Measurements from ENCODE around the gene ZNF831. TPM values are rescaled to one million over a fixed set of nuclear protein-coding genes. Genes with fewer than 3 reads are reported as not detected.

The ZNF831 gene
- total RNA-seq, 1 experiment from 2014 or later = 0.15 TPM

- Histone ChIP-seq H3K9me2 (ENCODE audit: insufficient read depth) (no peaks in the 10 kb centered on the region), H3K9me3 (ENCODE audit: control insufficient read depth in 1 of 2, insufficient read depth in 1 of 2, low read depth in 1 of 2, low read length in 2 of 2) (no peaks in the 10 kb centered on the region), H3K27me3 (ENCODE audit: insufficient read depth, low read length) (peaks cover 42% of the 10 kb centered on the region), H4K20me1 (ENCODE audit: insufficient read depth) (no peaks in the 10 kb centered on the region), H3K79me2 (ENCODE audit: insufficient read depth, low read length) (no peaks in the 10 kb centered on the region), H3K27ac (ENCODE audit: low read depth, low read length) (no peak overlapping the region), H3K36me3 (ENCODE audit: control insufficient read depth in 1 of 2, insufficient read depth in 2 of 2, low read length in 2 of 2) (no peaks in the 10 kb centered on the region), H3K4me3 (replicated peaks in 1 of 2; ENCODE audit: low read depth in 1 of 2, low read length in 2 of 2) (no peak overlapping the region), H3K9ac (ENCODE audit: low read length) (no peak overlapping the region), H2AFZ (ENCODE audit: low read depth, low read length, poor library complexity, severe bottlenecking) (no peak overlapping the region), H3K4me1 (ENCODE audit: control insufficient read depth in 1 of 2, insufficient read depth in 2 of 2, low read length in 2 of 2) (no peaks in the 10 kb centered on the region), H3K4me2 (ENCODE audit: low read length) (no peak overlapping the region)
- ChIA-PET RAD21 (ENCODE audit: low non-redundant PET in 1 of 2, low total read pairs in 2 of 2, uncharacterized antibody in 2 of 2, unreplicated experiment in 2 of 2) (no interaction called here), POLR2A (no interaction called here), CTCF (no interaction called here)
- ATAC-seq = no peak
- no peak for DNase-seq (ENCODE audit: low read depth, low spot score)
- no TSS peak for BruUV-seq (replicated peaks)
- intact Hi-C loops (cut with micrococcal nuclease) = no loop called here
- TF ChIP-seq JUND (IDR thresholded peaks at IDR 0.05) (no peak), SP1 (IDR thresholded peaks at IDR 0.05; ENCODE audit: low read depth) (no peak), YY1 (IDR thresholded peaks at IDR 0.05; ENCODE audit: extremely low read depth, insufficient replicate concordance, low read depth, low read length) (no peak), ZNF274 (IDR thresholded peaks at IDR 0.05; ENCODE audit: low read depth, low read length) (no peak), ZFX (IDR thresholded peaks at IDR 0.05) (no peak), RAD21 (IDR thresholded peaks at IDR 0.05; ENCODE audit: low read depth) (no peak), TCF7L2 (IDR thresholded peaks at IDR 0.05; ENCODE audit: borderline replicate concordance, extremely low read depth, insufficient read depth, insufficient read length) (no peak), CBX3 (IDR thresholded peaks at IDR 0.05; ENCODE audit: low read depth) (no peak), EZH2phosphoT487 (IDR thresholded peaks at IDR 0.05; ENCODE audit: borderline replicate concordance) (no peak), ZBTB33 (IDR thresholded peaks at IDR 0.05; ENCODE audit: extremely low read depth, insufficient replicate concordance, low read length) (no peak), ATF3 (IDR thresholded peaks at IDR 0.05) (no peak), POLR2AphosphoS5 (IDR thresholded peaks at IDR 0.05; ENCODE audit: low read depth, low read length) (no peak), REST (IDR thresholded peaks at IDR 0.05; ENCODE audit: low read depth) (no peak), POLR2A (IDR thresholded peaks at IDR 0.05; ENCODE audit: borderline replicate concordance, extremely low read depth, insufficient read depth, insufficient read length) (no peak), SIN3A (IDR thresholded peaks at IDR 0.05; ENCODE audit: low read depth) (no peak), ELF1 (IDR thresholded peaks at IDR 0.05; ENCODE audit: borderline replicate concordance, low read depth) (no peak), CEBPB (IDR thresholded peaks at IDR 0.05; ENCODE audit: low read depth) (no peak), EZH2 (IDR thresholded peaks at IDR 0.05) (no peak)
- TF ChIP-seq, protein P1, sequence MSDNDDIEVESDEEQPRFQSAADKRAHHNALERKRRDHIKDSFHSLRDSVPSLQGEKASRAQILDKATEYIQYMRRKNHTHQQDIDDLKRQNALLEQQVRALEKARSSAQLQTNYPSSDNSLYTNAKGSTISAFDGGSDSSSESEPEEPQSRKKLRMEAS (IDR thresholded peaks at IDR 0.05) = no peak
- TF ChIP-seq, protein P2, sequence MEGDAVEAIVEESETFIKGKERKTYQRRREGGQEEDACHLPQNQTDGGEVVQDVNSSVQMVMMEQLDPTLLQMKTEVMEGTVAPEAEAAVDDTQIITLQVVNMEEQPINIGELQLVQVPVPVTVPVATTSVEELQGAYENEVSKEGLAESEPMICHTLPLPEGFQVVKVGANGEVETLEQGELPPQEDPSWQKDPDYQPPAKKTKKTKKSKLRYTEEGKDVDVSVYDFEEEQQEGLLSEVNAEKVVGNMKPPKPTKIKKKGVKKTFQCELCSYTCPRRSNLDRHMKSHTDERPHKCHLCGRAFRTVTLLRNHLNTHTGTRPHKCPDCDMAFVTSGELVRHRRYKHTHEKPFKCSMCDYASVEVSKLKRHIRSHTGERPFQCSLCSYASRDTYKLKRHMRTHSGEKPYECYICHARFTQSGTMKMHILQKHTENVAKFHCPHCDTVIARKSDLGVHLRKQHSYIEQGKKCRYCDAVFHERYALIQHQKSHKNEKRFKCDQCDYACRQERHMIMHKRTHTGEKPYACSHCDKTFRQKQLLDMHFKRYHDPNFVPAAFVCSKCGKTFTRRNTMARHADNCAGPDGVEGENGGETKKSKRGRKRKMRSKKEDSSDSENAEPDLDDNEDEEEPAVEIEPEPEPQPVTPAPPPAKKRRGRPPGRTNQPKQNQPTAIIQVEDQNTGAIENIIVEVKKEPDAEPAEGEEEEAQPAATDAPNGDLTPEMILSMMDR (IDR thresholded peaks at IDR 0.05 in 2 of 3, conservative IDR thresholded peaks at IDR 0.05 in 1 of 3; ENCODE audit: borderline replicate concordance in 1 of 3, insufficient read depth in 1 of 3, low read depth in 2 of 3, low read length in 2 of 3) = no peak
Observed at GRCh38 chr20:59295531-59295930, 131.9 kb downstream of the ZNF831 start.
